C4-2B (cell line): ENCODE measurements around the gene LANCL1.

ENCODE experiments used
- H3K27ac ChIP-seq: fragments of 450-650 bp; 2 replicates; pipeline ENCODE4 v1.5.1; 2017
- CTCF ChIP-seq: fragments of 450-650 bp; conservative IDR thresholded peaks from 2 replicates; pipeline ENCODE4 v1.5.1; 2017; ENCODE audit warnings: mild to moderate bottlenecking
- ZFX ChIP-seq: fragments of 450-650 bp; IDR thresholded peaks from 2 replicates; pipeline ENCODE4 v1.6.1; 2017

The LANCL1 gene

GRCh38 chr2:210443527-210443926, 33.0 kb downstream of the LANCL1 start:
- H3K27ac ChIP-seq: no peak overlapping the region

GRCh38 chr2:210442878-210443277, 33.7 kb downstream of the LANCL1 start:
- no peak overlapping the region for H3K27ac ChIP-seq
- no peak for TF ChIP-seq ZFX
- no peak for TF ChIP-seq CTCF

More at GRCh38 chr2:210443527-210443926, 33.0 kb downstream of the LANCL1 start:
- TF ChIP-seq CTCF (no peak), ZFX (no peak)

GRCh38 chr2:210442457-210442856, 34.1 kb downstream of the LANCL1 start:
- no peak overlapping the region for H3K27ac ChIP-seq

GRCh38 chr2:210440206-210440605, 36.4 kb downstream of the LANCL1 start:
- H3K27ac ChIP-seq: no peak overlapping the region
- TF ChIP-seq CTCF (no peak), ZFX (no peak)

More at GRCh38 chr2:210442457-210442856, 34.1 kb downstream of the LANCL1 start:
- TF ChIP-seq CTCF (no peak), ZFX (no peak)

- H3K27ac ChIP-seq: no peak overlapping the region
- TF ChIP-seq ZFX: no peak
- no peak for TF ChIP-seq CTCF
Observed at GRCh38 chr2:210435439-210435838, 41.1 kb downstream of the LANCL1 start.

GRCh38 chr2:210432633-210433032, 43.9 kb downstream of the LANCL1 start:
- H3K27ac ChIP-seq: peak overlapping the region; percentile 41; the same call in 1 of the 2 replicates
- TF ChIP-seq ZFX (no peak), CTCF (no peak)

GRCh38 chr2:210429403-210430137, 47.0 kb downstream of the LANCL1 start:
- no peak overlapping the region for H3K27ac ChIP-seq

More at GRCh38 chr2:210429403-210430137, 47.0 kb downstream of the LANCL1 start:
- no peak for TF ChIP-seq CTCF
- TF ChIP-seq ZFX: no peak
